Spleen (tissue), 11 donors: ENCODE data around the gene NPTX1. TPM values are rescaled to one million over a fixed set of nuclear protein-coding genes. Genes with fewer than 3 reads are reported as not detected.

Source experiments
- DNase-seq: peaks from one replicate; pipeline ENCODE4 v3.0.0-alpha.2; 2020
- H3K27ac ChIP-seq, 8 donors: fragments of 200-600 bp; sonication (generic) in 7 of 8; 1 replicate in 4 of 8; 2 replicates in 4 of 8; pipeline versions ENCODE4 v1.5.0 to v1.8.0; 2016 to 2021; ENCODE audit warnings: inconsistent platforms in 4 of 8, mild to moderate bottlenecking in 4 of 8, moderate library complexity in 1 of 8
- H3K27me3 ChIP-seq, 7 donors: fragments of 200-600 bp; sonication (generic) in 6 of 7; replicated peaks in 1 of 7; 1 replicate in 4 of 7; 2 replicates in 3 of 7; pipeline versions ENCODE4 v1.5.0 to v1.8.0; 2016 to 2021; ENCODE audit warnings: inconsistent platforms in 3 of 7, mild to moderate bottlenecking in 1 of 7
- H3K36me3 ChIP-seq, 6 donors: fragments of 200-600 bp; sonication (generic) in 5 of 6; 1 replicate in 4 of 6; 2 replicates in 2 of 6; pipeline versions ENCODE4 v1.5.0 to v1.8.0; 2016 to 2021; ENCODE audit warnings: inconsistent platforms in 2 of 6
- H3K4me1 ChIP-seq, 6 donors: fragments of 200-600 bp; sonication (generic) in 5 of 6; 1 replicate in 3 of 6; 2 replicates in 3 of 6; pipeline versions ENCODE4 v1.5.0 to v1.8.0; 2016 to 2021; ENCODE audit warnings: inconsistent platforms in 3 of 6
- H3K4me3 ChIP-seq, 8 donors: fragments of 200-600 bp; sonication (generic) in 7 of 8; 1 replicate in 4 of 8; 2 replicates in 4 of 8; pipeline versions ENCODE4 v1.5.0 to v1.8.0; 2016 to 2021; ENCODE audit warnings: inconsistent platforms in 4 of 8, mild to moderate bottlenecking in 4 of 8, moderate library complexity in 2 of 8
- H3K9me3 ChIP-seq, 8 donors: fragments of 200-600 bp; sonication (generic) in 7 of 8; 1 replicate in 4 of 8; 2 replicates in 4 of 8; pipeline versions ENCODE4 v1.5.0 to v1.8.0; 2016 to 2021; ENCODE audit warnings: inconsistent platforms in 4 of 8
- CTCF ChIP-seq, 11 experiments: fragments of 200-600 bp in 7 of 11; fragments of 450-650 bp in 4 of 11; sonication (generic) in 4 of 11; IDR thresholded peaks in 8 of 11; conservative IDR thresholded peaks in 3 of 11; 1 replicate in 7 of 11; 2 replicates in 4 of 11; pipeline versions ENCODE4 v1.4.0 to v1.8.0; 2016 to 2021; ENCODE audit warnings: antibody characterized with exemption in 11 of 11, inconsistent platforms in 4 of 11, mild to moderate bottlenecking in 1 of 11
- POLR2A ChIP-seq, 3 donors: fragments of 450-650 bp; IDR thresholded peaks; one replicate each; pipeline ENCODE4 v1.5.1; 2017; ENCODE audit warnings: antibody characterized with exemption in 3 of 3, mild to moderate bottlenecking in 1 of 3
- POLR2AphosphoS5 ChIP-seq, 3 donors: sonication (generic); formaldehyde crosslinking; IDR thresholded peaks; one replicate each; pipeline ENCODE4 v1.5.1; 2017; ENCODE audit warnings: antibody characterized with exemption in 3 of 3
- WGBS, 5 donors: extraction: QIAGEN DNeasy Blood & Tissue Kit in 3 of 5; methylation state at CpG; one replicate each; pipeline versions ENCODE4 v1.1.5 to v1.1.7; 2013 to 2018; 5-methylcytosine and 5-hydroxymethylcytosine counted together
- intact Hi-C: fragments of 100-400 bp; cut with DNase I; formaldehyde crosslinking; loops from one replicate; pipeline ENCODE4 v1.15.0; 2023; ENCODE audit warnings: low total_unique reads
- polyA plus RNA-seq, 3 donors: library from polyadenylated mRNA; stranded (reverse); fragments of 200-250 nt; gene quantifications; one replicate each; pipeline ENCODE4 v1.2.1, GENCODE V29; 2013
- total RNA-seq, 7 donors: library from RNA; depleted of rRNA in 3 of 7; stranded (reverse); fragments of >200 nt in 3 of 7; fragmentation: NEBNext Ultra II Directional in 4 of 7; extraction: Animal tissue kit (Norgen Biotek cat#: 25700) in 4 of 7; gene quantifications; one replicate each; pipeline versions ENCODE4 v1.1.0 to v1.2.1, GENCODE V29; 2016 to 2021
- donor health status: healthy with polysubstance abuse.
- donor health status: DM: no; HTN: no; CAD: no; lungs with moderate emphysema.
- donor health status: DM: no; HTN: no; CAD: no.
- donor health status: Bipolar disorder and iron deficiency.
- donor health status: healthy.
- donor health status: DM: no; HTN: no; CAD: no.
- donor health status: DM: yes; HTN: yes; CAD: no.

The NPTX1 gene
- total and polyA plus RNA-seq, 10 donors: 0.04 to 14.0 (median 3.6) TPM

- no peak for DNase-seq
- H3K4me3 ChIP-seq: peak overlapping the region in 1 of 8 donors; percentile 7
- H3K27me3 ChIP-seq: peaks cover 0 to 77% (median 11%) of the 10 kb centered on the region in 7 donors
- TF ChIP-seq CTCF (IDR thresholded peaks at IDR 0.05 in 8 of 11, conservative IDR thresholded peaks at IDR 0.05 in 3 of 11) (no peak), POLR2A (IDR thresholded peaks at IDR 0.05) (no peak), POLR2AphosphoS5 (IDR thresholded peaks at IDR 0.05) (no peak)
- H3K9me3 ChIP-seq: no peaks in the 10 kb centered on the region
- 65 to 82% (median 70%) methylated on average over 5 to 8 of the region's 8 CpGs; no CpG with 5 or more reads in 1 of the 5 donors for WGBS, 5 donors
- H3K27ac ChIP-seq: peak overlapping the region in 5 of 8 donors; percentile 42 to 65 (median 58)
- intact Hi-C loops: no loop called here
- no peaks in the 10 kb centered on the region for H3K36me3 ChIP-seq
- H3K4me1 ChIP-seq: peaks cover 0 to 37% (median 17%) of the 10 kb centered on the region in 6 donors
Measured at GRCh38 chr17:80464486-80464885, 11.9 kb downstream of the NPTX1 start.

GRCh38 chr17:80463784-80464400 is 12.5 kb downstream of the NPTX1 start:
- Histone ChIP-seq H3K27ac (peak overlapping the region in 7 of 8 donors; percentile 22 to 65 (median 49)), H3K27me3 (peaks cover 0 to 76% (median 11%) of the 10 kb centered on the region in 7 donors), H3K9me3 (no peaks in the 10 kb centered on the region), H3K4me1 (peaks cover 0 to 37% (median 17%) of the 10 kb centered on the region in 6 donors), H3K4me3 (peak overlapping the region in 1 of 8 donors; percentile 7), H3K36me3 (no peaks in the 10 kb centered on the region)
- no peak for DNase-seq
- TF ChIP-seq CTCF (IDR thresholded peaks at IDR 0.05 in 8 of 11, conservative IDR thresholded peaks at IDR 0.05 in 3 of 11) (no peak), POLR2AphosphoS5 (IDR thresholded peaks at IDR 0.05) (peak; percentile 52 to 73 (median 62))
- 42 to 55% (median 49%) methylated on average over 5 to 13 of the region's 13 CpGs for WGBS, 5 donors
- intact Hi-C loops: no loop called here

GRCh38 chr17:80461528-80462160 is 14.8 kb downstream of the NPTX1 start:
- H3K36me3 ChIP-seq: no peaks in the 10 kb centered on the region
- DNase-seq: no peak
- H3K27me3 ChIP-seq: peaks cover 0 to 71% (median 0%) of the 10 kb centered on the region in 7 donors
- H3K4me1 ChIP-seq: peaks cover 0 to 50% (median 21%) of the 10 kb centered on the region in 6 donors
- intact Hi-C loops: no loop called here
- 62 to 70% (median 65%) methylated on average over 20 of the region's 20 CpGs for WGBS, 5 donors
- TF ChIP-seq CTCF (IDR thresholded peaks at IDR 0.05 in 8 of 11, conservative IDR thresholded peaks at IDR 0.05 in 3 of 11) (no peak), POLR2A (IDR thresholded peaks at IDR 0.05) (no peak), POLR2AphosphoS5 (IDR thresholded peaks at IDR 0.05) (no peak)
- no peaks in the 10 kb centered on the region for H3K9me3 ChIP-seq
- H3K27ac ChIP-seq: no peak overlapping the region
- H3K4me3 ChIP-seq: no peak overlapping the region

GRCh38 chr17:80460429-80460834 is 16.0 kb downstream of the NPTX1 start:
- H3K4me1 ChIP-seq: peaks cover 5 to 53% (median 29%) of the 10 kb centered on the region in 6 donors
- H3K4me3 ChIP-seq: no peak overlapping the region
- H3K36me3 ChIP-seq: no peaks in the 10 kb centered on the region
- intact Hi-C loops: no loop called here
- TF ChIP-seq POLR2A (IDR thresholded peaks at IDR 0.05) (no peak), CTCF (IDR thresholded peaks at IDR 0.05 in 8 of 11, conservative IDR thresholded peaks at IDR 0.05 in 3 of 11) (no peak), POLR2AphosphoS5 (IDR thresholded peaks at IDR 0.05) (no peak)
- no peak for DNase-seq
- 62 to 80% (median 75%) methylated on average over 8 of the region's 8 CpGs for WGBS, 5 donors
- no peak overlapping the region for H3K27ac ChIP-seq
- peaks cover 0 to 66% (median 0%) of the 10 kb centered on the region in 7 donors for H3K27me3 ChIP-seq
- H3K9me3 ChIP-seq: no peaks in the 10 kb centered on the region
